HepG2 (cell line): ENCODE measurements around the gene PLPPR3. TPM values are rescaled to one million over a fixed set of nuclear protein-coding genes. Genes with fewer than 3 reads are reported as not detected.

ENCODE experiments used
- ATAD3A ChIP-seq: sonication (generic); formaldehyde crosslinking; IDR thresholded peaks from 2 replicates; pipeline ENCODE4 v1.4.0; 2020; ENCODE audit warnings: missing genetic modification reagents
- E2F5 ChIP-seq: sonication (generic); formaldehyde crosslinking; conservative IDR thresholded peaks from 2 replicates; pipeline ENCODE4 v1.4.0; 2020; ENCODE audit warnings: missing genetic modification reagents
- HIC2 ChIP-seq: sonication (generic); formaldehyde crosslinking; IDR thresholded peaks from 2 replicates; pipeline ENCODE4 v1.9.0; 2022; ENCODE audit warnings: low read depth, missing genetic modification reagents
- KAT2B ChIP-seq: fragments of 150-350 bp; IDR thresholded peaks from 2 replicates; pipeline ENCODE4 v1.6.1; 2014; ENCODE audit warnings: low read depth, low read length, borderline replicate concordance
- MED1 ChIP-seq: sonication (generic); formaldehyde crosslinking; IDR thresholded peaks from 2 replicates; pipeline ENCODE4 v1.4.0; 2020; ENCODE audit warnings: missing genetic modification reagents
- MED8 ChIP-seq: sonication (generic); formaldehyde crosslinking; IDR thresholded peaks from 2 replicates; pipeline ENCODE4 v1.8.1; 2023; ENCODE audit warnings: mild to moderate bottlenecking, missing genetic modification reagents; ENCODE audit not compliant: insufficient replicate concordance
- MIER3 ChIP-seq: IDR thresholded peaks from 2 replicates; pipeline ENCODE4 v1.6.1; 2016; ENCODE audit warnings: missing compliant biosample characterization, borderline replicate concordance
- NFIC ChIP-seq: IDR thresholded peaks from 2 replicates; pipeline ENCODE4 v1.6.1; 2012; ENCODE audit warnings: mild to moderate bottlenecking, low read length, inconsistent platforms
- POGZ ChIP-seq: sonication (generic); formaldehyde crosslinking; IDR thresholded peaks from 2 replicates; pipeline ENCODE4 v1.4.0; 2020; ENCODE audit warnings: mild to moderate bottlenecking, missing genetic modification reagents
- REPIN1 ChIP-seq: sonication (generic); formaldehyde crosslinking; IDR thresholded peaks from 2 replicates; pipeline ENCODE4 v1.8.0; 2022; ENCODE audit warnings: missing genetic modification reagents, low read depth, mild to moderate bottlenecking, borderline replicate concordance
- SNAI1 ChIP-seq: sonication (generic); formaldehyde crosslinking; IDR thresholded peaks from 2 replicates; pipeline ENCODE4 v1.5.0; 2020; ENCODE audit warnings: mild to moderate bottlenecking, missing genetic modification reagents, borderline replicate concordance
- SP140L ChIP-seq: sonication (generic); formaldehyde crosslinking; IDR thresholded peaks from 2 replicates; pipeline ENCODE4 v1.4.0; 2020; ENCODE audit warnings: missing genetic modification reagents, borderline replicate concordance
- SP5 ChIP-seq: IDR thresholded peaks from 2 replicates; pipeline ENCODE4 v1.6.1; 2016; ENCODE audit warnings: low read depth, borderline replicate concordance
- TAF15 ChIP-seq: fragments of 200-400 bp; formaldehyde crosslinking; IDR thresholded peaks from one replicate; pipeline ENCODE4 v1.6.1; 2018; ENCODE audit warnings: mild to moderate bottlenecking, low read depth, low read length; ENCODE audit not compliant: poor library complexity, severe bottlenecking
- TRAFD1 ChIP-seq: sonication (generic); formaldehyde crosslinking; IDR thresholded peaks from 2 replicates; pipeline ENCODE4 v1.5.1; 2020; ENCODE audit warnings: missing genetic modification reagents, mild to moderate bottlenecking, borderline replicate concordance
- ZNF12 ChIP-seq: sonication (generic); formaldehyde crosslinking; IDR thresholded peaks from 2 replicates; pipeline ENCODE4 v1.5.0; 2020; ENCODE audit warnings: missing genetic modification reagents
- ZNF281 ChIP-seq: sonication (generic); formaldehyde crosslinking; IDR thresholded peaks from 2 replicates; pipeline ENCODE4 v1.4.0; 2020; ENCODE audit warnings: missing genetic modification reagents, borderline replicate concordance
- ZNF556 ChIP-seq: sonication (generic); formaldehyde crosslinking; IDR thresholded peaks from 2 replicates; pipeline ENCODE4 v1.4.0; 2020; ENCODE audit warnings: mild to moderate bottlenecking, missing genetic modification reagents, borderline replicate concordance
- ZNF629 ChIP-seq: sonication (generic); formaldehyde crosslinking; conservative IDR thresholded peaks from 2 replicates; pipeline ENCODE4 v1.5.0; 2020; ENCODE audit warnings: missing genetic modification reagents
- polyA plus RNA-seq, 8 experiments: library from polyadenylated mRNA; depleted of rRNA in 3 of 8; stranded (reverse) in 7 of 8; unstranded in 1 of 8; fragments of >200 nt; fragmentation: Illumina TruSeq in 4 of 8; extraction: Trizol in 4 of 8; gene quantifications; 2 replicates each; pipeline versions ENCODE4 v1.2.1 to v1.2.3, GENCODE V29; 2011 to 2016; ENCODE audit warnings: low read depth in 4 of 8, missing spikeins in 1 of 8, mixed read lengths in 1 of 8; ENCODE audit not compliant: insufficient read depth in 1 of 8
- total RNA-seq, 5 experiments: library from RNA; depleted of rRNA; stranded (reverse); fragments of >200 nt; fragmentation: Illumina TruSeq; extraction: Trizol; gene quantifications; 2 replicates each; pipeline ENCODE4 v1.2.3, GENCODE V29; 2016; ENCODE audit warnings: low read depth in 1 of 5

The PLPPR3 gene
- total and polyA plus RNA-seq, 2 of the 13 experiments (the other 11 are each of a cell fraction or from before 2014, with no cell fraction given): 0.07 to 0.16 TPM

- TF ChIP-seq REPIN1 (CRISPR knock-in tag) (peak; percentile 86; the same call in 1 of the 2 replicates), MIER3 (peak; percentile 88; the same call in 1 of the 2 replicates), E2F5 (peak; percentile 84), SNAI1 (CRISPR knock-in tag) (0 out of 2 replicates have a peak, but pooled peaks have one; percentile 65), ZNF629 (peak; percentile 57), MED1 (CRISPR knock-in tag) (peak; percentile 78), ZNF556 (peak; percentile 53; the same call in 1 of the 2 replicates), NFIC (no peak), HIC2 (CRISPR knock-in tag) (peak; percentile 92), ZNF12 (CRISPR knock-in tag) (no peak), TRAFD1 (CRISPR knock-in tag) (peak; percentile 60; the same call in 1 of the 2 replicates), ZNF281 (CRISPR knock-in tag) (peak; percentile 64), SP5 (peak; percentile 9; the same call in 1 of the 2 replicates), POGZ (CRISPR knock-in tag) (peak; percentile 90), SP140L (CRISPR knock-in tag) (no peak), ATAD3A (CRISPR knock-in tag) (no peak), TAF15 (no peak), MED8 (CRISPR knock-in tag) (peak; percentile 84), KAT2B (no peak)
Measured at GRCh38 chr19:796692-797527, 24.8 kb downstream of the PLPPR3 start, which contains the start of gene PTBP1 (continued).
